ENCODE measurements around the gene RFX7. TPM values are rescaled to one million over a fixed set of nuclear protein-coding genes. Genes with fewer than 3 reads are reported as not detected.

RFX7 gene
- total RNA-seq, 1 experiment from 2014 or later = 43.4 TPM

DNA sequence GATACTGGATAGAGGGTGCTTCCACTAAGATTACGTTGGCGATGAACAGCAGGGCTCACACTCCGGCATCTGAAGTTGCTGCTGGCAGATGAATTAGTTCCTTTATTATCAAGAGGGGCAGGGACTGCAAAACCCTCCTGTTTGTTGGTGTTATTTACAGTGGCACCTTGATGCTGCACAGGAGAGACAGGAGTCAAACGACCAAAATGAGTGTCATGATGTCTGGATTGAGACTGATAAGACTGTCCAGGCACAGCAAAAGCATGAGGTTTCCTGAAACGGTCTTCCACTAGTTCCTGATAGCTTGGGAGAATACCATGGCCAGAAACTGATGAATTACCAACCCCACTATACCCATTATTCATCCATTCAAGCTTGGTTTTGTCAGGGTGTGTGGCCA lies 149.5 kb downstream of the RFX7 start:
- WGBS (ENCODE audit: extremely low coverage, insufficient read length, low lambda C conversion rate) = no CpG with 5 or more reads among the region's 5 CpGs
- Histone ChIP-seq H3K27me3 (ENCODE audit: insufficient read depth, low read length) (no peaks in the 10 kb centered on the region), H4K5ac (ENCODE audit: insufficient read length, low read depth, low read length) (no peak overlapping the region), H3K79me1 (ENCODE audit: insufficient read depth, low read depth, low read length, poor library complexity, severe bottlenecking) (no peaks in the 10 kb centered on the region), H3K9me3 (ENCODE audit: control insufficient read depth, low read depth, low read length) (no peaks in the 10 kb centered on the region), H3K14ac (ENCODE audit: insufficient read depth, low read length) (no peak overlapping the region), H3K4ac (ENCODE audit: low read depth, low read length) (no peak overlapping the region), H2BK12ac (ENCODE audit: insufficient read length, low read depth, low read length) (no peak overlapping the region), H3K23me2 (ENCODE audit: insufficient read length, low read depth, low read length, poor library complexity, severe bottlenecking) (no peaks in the 10 kb centered on the region), H2BK120ac (ENCODE audit: low read depth, low read length, poor library complexity, severe bottlenecking) (no peak overlapping the region), H4K8ac (replicated peaks; ENCODE audit: insufficient read length, low read depth, low read length) (no peak overlapping the region), H2AK5ac (ENCODE audit: insufficient read length, low read length) (no peak overlapping the region), H2BK20ac (ENCODE audit: low read depth, low read length, poor library complexity, severe bottlenecking) (no peak overlapping the region), H2BK5ac (ENCODE audit: insufficient read length, low read length) (no peak overlapping the region), H3K4me1 (ENCODE audit: insufficient read depth, low read length) (no peaks in the 10 kb centered on the region), H3T11ph (ENCODE audit: low read length) (no peak overlapping the region), H3K56ac (ENCODE audit: insufficient read length, low read depth, low read length) (no peak overlapping the region), H3K27ac (ENCODE audit: insufficient read length, low read depth, low read length) (no peak overlapping the region), H4K91ac (ENCODE audit: insufficient read length, low read depth, low read length) (no peak overlapping the region), H3K18ac (ENCODE audit: insufficient read length, low read depth, low read length) (no peak overlapping the region), H2BK15ac (ENCODE audit: low read depth, low read length) (no peak overlapping the region), H3K79me2 (ENCODE audit: insufficient read depth, low read length) (no peaks in the 10 kb centered on the region), H3K4me2 (ENCODE audit: insufficient read depth, insufficient read length, low read length) (no peak overlapping the region), H2AFZ (ENCODE audit: low read length) (no peak overlapping the region), H3K23ac (ENCODE audit: insufficient read length, low read depth, low read length) (no peak overlapping the region), H4K20me1 (ENCODE audit: control insufficient read depth, insufficient read depth, insufficient read length) (no peaks in the 10 kb centered on the region), H3K9ac (ENCODE audit: extremely low read depth, insufficient read length, low read length) (no peak overlapping the region)
- Mint-ChIP-seq H3K9me3 (no peaks in the 10 kb centered on the region), H3K36me3 (ENCODE audit: insufficient read depth in 1 of 3, low read depth in 3 of 3) (peaks cover 37 to 63% (median 60%) of the 10 kb centered on the region in 3 experiments; a peak in 6 of 7 replicates), H3K4me1 (no peaks in the 10 kb centered on the region), H3K27me3 (ENCODE audit: low read depth) (no peaks in the 10 kb centered on the region), H3K4me3 (no peak overlapping the region), H3K27ac (peak overlapping the region in 1 of 3 experiments; percentile 54; a peak in 2 of 7 replicates)
- TF ChIP-seq, protein P1, sequence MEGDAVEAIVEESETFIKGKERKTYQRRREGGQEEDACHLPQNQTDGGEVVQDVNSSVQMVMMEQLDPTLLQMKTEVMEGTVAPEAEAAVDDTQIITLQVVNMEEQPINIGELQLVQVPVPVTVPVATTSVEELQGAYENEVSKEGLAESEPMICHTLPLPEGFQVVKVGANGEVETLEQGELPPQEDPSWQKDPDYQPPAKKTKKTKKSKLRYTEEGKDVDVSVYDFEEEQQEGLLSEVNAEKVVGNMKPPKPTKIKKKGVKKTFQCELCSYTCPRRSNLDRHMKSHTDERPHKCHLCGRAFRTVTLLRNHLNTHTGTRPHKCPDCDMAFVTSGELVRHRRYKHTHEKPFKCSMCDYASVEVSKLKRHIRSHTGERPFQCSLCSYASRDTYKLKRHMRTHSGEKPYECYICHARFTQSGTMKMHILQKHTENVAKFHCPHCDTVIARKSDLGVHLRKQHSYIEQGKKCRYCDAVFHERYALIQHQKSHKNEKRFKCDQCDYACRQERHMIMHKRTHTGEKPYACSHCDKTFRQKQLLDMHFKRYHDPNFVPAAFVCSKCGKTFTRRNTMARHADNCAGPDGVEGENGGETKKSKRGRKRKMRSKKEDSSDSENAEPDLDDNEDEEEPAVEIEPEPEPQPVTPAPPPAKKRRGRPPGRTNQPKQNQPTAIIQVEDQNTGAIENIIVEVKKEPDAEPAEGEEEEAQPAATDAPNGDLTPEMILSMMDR (conservative IDR thresholded peaks at IDR 0.05) = no peak
- DNase-seq = no peak

Data from H9 (cell line).